ENCODE measurements around the gene ESRP2.

DNA sequence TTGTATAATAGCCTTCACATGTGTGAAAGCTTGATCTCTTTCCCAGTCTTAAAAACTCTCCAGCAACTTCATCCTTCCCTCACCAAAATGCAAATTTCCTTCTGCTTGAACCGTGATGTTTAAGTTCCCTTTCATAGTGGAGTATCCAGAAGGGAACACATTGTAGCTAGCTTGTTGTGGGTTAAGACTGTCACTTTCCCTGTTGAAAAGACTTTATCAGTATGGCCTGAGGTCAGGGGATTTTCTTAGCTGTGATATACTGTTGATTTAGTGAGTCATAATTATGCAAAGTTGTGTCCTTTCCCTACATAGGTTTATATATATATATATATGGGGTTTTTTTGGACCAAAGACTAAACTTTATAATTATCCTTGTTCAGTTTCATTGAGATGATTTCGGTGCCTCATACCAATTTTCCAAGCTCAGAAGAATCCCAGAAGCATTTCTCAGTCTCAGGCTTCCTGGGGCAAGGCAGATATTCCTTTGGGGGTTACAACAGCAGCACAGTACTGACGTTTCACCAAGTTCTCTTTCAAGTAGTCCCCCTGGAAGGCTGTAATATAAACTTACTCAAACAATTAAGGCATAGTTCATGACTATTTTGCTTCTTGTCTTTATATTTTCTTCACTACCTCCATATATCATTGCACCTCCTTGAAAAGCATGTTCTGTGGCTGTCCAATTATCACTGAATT, 35.7 kb downstream of the ESRP2 start:
- TF ChIP-seq, protein P1, sequence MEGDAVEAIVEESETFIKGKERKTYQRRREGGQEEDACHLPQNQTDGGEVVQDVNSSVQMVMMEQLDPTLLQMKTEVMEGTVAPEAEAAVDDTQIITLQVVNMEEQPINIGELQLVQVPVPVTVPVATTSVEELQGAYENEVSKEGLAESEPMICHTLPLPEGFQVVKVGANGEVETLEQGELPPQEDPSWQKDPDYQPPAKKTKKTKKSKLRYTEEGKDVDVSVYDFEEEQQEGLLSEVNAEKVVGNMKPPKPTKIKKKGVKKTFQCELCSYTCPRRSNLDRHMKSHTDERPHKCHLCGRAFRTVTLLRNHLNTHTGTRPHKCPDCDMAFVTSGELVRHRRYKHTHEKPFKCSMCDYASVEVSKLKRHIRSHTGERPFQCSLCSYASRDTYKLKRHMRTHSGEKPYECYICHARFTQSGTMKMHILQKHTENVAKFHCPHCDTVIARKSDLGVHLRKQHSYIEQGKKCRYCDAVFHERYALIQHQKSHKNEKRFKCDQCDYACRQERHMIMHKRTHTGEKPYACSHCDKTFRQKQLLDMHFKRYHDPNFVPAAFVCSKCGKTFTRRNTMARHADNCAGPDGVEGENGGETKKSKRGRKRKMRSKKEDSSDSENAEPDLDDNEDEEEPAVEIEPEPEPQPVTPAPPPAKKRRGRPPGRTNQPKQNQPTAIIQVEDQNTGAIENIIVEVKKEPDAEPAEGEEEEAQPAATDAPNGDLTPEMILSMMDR (IDR thresholded peaks at IDR 0.05; ENCODE audit: low read depth, low read length, poor library complexity, severe bottlenecking), result no peak
- no peak for TF ChIP-seq EZH2phosphoT487 (IDR thresholded peaks at IDR 0.05; ENCODE audit: borderline replicate concordance, low read length)
